ENCODE results near the gene FHIT.

FHIT gene

DNA sequence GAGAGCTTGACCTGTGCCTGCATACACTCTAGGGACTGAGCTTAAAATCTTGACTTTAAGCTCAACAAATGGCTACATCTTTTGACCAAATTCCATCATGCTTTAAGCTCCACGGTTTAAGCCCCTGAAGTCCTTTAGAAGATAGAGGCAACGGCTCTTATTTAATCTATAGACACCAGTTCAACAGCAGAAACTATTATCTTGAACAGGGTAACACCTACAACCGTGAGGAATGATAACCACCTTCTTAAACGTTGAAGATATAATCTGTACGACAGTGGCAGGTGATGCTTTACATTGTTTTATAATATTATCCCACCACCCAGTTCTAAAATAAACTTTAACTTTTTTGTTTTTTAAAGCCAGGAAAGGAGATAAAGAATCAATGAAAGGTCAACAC lies 1007.8 kb downstream of the FHIT start:
- no peak for DNase-seq

DNA sequence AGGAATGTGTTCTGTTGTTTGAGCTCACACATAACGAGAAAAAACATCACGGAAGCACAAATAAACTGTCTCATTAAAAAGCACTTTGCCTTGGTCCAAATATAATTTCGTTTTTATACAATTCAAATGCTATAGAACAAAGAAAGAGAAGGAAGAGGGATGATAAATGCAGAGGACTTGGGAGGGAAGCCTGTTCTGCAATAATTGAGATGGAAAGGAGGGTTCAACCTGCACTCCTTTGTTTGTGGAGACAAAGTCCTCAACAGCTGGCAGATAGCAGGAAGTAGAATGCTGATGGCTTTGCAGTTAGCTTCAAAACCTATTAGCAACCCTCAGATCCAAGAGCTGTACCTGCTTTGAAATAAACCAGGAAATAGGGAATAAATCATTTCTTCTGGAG lies 1010.8 kb downstream of the FHIT start:
- DNase-seq = no peak

DNA sequence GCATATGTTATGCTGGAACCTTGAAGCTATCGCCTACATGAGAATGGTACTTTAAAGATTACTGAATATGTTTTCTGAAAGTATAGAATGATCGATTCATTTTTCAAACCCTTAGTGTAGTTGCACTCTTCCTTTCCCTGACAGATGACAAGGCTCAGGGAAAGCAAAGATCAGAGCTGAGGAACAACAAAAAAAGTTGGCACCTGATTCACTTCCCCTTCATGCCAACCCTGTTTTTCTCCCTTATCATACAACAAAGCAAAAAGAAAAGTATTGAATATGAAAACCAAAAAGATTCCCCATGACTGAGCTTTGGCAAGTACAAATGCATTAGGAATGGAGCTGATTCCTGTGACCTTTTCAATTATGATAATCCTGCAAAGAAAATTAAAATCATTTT lies 1012.7 kb downstream of the FHIT start:
- no peak for DNase-seq

DNA sequence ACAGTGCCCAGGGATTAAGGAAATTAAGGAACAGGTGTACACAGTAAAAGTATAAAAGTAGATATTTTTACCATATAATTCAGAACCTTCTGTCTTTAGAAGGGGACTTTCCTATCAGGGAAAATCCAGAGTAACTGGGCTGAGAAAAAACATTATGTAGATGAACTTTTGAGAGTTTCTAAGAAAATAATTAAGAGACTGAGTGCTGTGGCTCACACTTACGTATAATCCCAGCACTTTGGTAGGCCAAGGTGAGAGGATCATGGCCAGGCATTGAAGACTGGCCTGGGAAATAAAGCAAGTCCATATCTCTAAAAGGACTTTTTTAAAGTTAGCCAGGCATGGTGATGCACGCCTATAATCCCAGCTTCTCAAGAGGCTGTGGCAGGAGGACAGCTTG lies 1021.8 kb downstream of the FHIT start:
- DNase-seq = no peak

DNA sequence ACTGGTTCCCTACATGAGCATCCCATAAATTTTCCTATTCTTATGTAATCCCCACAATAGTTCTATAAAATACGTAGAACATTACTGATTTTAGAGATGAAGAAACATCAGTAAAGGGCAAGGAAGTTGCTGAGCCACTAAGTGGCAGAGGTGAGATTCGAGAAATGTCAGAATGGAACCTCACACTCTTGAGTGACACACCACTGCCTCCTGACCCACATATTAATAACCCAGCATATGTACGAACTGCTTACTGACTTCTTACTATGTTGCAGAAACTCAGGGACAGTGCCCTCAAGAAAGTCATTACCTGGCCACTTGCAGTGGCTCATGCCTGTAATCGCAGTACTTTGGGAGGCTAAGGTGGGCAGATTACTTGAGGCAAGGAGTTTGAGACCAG lies 1022.4 kb downstream of the FHIT start:
- no peak for DNase-seq

DNA sequence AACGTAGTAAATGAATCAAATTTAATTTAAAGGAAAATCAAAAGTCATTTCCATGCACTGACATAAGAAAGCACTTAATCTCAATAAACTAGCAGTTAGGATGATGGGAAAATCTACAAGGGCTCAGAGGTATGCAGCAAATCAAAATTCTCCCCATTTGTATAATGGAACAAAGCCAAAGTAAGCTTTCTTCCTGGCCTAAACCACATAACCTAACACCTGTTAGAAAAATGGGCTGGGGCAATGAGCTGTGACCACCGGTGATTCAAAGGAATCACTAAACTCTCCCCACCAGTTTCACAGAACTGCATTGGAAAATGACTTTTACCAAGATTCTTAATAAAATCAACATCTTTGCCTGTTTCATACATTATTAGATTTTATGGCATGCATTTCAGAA lies 1024.3 kb downstream of the FHIT start:
- no peak for DNase-seq

DNA sequence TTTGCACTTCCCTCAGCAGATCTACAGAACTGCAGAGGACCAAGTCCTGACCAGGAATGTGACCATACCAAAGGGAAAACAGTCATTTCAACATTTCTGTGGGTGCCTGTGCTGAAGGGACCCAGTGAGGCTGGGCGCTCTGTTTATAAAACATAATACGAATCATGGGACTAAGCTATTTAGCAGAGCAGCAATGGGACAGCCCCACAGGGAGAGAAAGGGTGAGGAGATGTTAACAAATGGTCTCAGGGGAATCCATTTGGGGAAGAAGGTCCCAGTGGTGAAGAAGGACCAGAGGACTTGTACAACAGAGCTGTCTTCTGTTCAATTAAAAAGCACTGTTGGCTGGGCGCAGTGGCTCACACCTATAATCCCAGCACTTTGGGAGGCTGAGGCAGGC lies 1025.4 kb downstream of the FHIT start:
- DNase-seq = no peak

DNA sequence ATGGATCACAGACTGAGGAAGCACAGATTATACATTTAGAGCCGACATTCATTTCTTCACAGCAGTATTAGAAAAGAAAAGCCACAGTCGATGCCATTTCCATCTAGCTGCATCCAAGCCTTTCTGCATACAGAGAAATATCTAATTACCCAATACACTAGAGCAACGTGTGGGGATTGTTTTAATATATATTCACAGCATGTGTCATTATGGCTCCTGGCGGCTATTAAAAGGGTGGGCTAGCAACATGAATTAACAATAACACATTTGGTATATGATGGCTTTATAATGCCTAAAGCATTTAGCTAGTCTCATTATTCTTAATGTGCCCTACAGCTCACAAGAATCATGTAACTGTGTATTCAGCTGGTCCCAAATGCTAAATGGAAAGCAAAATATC lies 1030.5 kb downstream of the FHIT start:
- no peak for DNase-seq

DNA sequence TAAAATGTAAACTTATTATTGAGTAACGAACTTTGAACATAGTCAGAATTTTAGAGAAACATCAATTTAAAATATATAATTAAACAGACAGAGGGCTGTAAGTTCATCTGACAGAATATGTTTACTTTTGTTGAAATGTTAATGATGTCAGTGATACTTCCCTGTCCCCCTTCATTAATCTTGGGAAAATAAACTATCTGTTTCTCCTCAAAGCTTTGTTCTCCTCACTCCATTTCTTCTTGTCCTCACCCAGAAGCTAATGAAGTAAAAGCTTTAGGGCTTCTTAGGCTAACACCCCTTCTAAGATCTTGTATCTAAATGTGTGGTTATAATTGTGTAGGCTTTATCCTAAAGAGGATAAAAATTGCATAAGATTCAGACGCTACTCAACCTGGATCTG lies 1031.8 kb downstream of the FHIT start:
- DNase-seq = no peak

DNA sequence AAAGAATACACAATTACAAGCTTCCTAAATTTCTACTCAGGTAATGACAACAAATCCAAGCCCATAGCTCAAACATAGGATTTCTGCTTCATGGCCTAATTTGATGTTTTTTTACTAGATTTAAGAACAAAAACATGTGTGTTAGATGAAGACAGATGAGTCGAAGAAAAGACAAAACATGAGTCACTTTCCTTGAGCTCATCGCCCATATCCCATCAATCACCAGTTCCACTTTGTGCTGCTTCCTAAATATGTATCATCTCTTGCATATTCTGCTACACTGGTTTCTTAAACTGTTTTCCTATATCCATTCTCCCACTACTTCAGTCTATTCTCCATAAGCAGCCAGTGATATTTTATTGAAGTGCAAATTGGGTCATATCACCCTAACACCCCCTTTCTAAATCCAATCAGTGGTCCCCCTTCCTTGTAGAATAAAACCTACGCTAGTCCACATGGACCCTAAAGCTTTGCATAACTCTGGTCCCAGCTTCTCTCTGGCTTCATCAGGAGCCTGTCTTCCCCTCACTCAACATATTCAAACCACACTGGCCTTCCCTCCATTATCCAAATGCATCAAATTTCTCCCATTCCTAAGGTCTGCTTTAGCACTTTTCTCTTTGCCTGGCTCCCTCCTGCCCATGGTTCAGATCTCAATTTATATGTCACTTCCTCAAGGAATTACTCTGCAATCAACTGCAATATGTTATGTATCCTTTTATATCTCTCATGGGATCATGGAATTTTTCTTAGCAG lies 1033.9 kb downstream of the FHIT start:
- no peak for DNase-seq

DNA sequence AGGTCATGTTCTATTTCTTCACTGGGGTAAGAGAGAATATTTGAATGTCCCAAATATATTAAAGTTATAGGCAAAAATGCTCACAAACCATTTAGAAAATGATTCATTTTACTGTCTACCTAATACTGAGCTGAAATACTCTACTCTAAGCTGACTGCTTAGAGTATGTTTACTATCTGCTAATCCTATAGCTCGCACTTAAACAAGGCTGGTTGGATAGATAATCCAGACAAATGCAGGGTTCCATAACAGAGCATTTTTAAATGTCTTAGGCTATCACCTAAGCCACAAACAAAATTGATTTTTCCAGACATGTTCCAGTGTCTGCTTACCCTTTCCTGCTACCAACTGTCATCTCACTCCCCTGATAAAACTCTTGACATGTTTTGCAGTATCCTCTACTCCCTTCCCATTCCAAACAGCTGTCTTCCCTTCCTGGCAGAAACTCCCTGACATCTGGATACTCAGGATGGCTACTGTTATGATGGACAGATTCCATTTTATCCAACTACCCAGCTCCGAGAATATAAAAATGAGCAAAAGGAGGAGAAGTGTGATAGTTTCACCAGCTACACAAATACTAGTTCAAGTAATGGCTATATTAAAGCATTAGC lies 1034.7 kb downstream of the FHIT start:
- no peak for DNase-seq

DNA sequence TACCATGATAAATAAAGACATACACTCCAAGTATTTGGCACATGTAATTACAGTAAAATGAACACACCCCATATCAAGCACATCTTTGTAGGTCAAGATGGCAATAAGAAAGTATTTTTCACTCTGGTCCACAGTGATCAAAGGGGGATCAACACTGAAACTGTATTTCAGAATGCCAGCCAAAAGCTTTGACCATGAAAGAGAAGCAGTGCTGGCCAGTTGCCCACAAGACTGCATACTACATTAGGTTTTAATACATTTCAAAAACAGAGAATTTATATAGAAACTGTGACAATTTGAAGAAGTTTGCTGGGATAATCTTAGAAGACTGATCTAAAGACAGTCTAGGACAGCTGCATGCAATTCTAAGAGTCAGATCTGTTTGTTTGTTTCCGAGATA lies 1035.3 kb downstream of the FHIT start:
- DNase-seq = no peak

DNA sequence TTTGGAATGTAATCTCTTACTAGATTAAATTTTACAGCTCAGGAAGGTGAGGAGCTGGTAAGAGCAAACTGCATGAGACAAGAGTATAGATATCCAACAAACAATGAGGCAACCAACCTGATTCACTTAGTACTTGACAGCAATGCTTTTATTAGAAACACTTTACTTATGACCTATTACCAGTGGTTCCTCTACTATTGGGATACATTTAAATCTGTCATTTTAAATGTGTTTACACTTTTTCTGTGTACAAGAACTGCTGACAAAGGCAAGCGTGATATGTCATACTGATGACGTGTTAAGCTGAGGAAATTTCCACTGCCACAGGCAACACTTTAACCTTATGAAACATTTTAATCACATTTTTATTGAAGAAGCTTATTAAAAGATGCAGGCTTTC lies 1043.3 kb downstream of the FHIT start:
- DNase-seq = no peak

DNA sequence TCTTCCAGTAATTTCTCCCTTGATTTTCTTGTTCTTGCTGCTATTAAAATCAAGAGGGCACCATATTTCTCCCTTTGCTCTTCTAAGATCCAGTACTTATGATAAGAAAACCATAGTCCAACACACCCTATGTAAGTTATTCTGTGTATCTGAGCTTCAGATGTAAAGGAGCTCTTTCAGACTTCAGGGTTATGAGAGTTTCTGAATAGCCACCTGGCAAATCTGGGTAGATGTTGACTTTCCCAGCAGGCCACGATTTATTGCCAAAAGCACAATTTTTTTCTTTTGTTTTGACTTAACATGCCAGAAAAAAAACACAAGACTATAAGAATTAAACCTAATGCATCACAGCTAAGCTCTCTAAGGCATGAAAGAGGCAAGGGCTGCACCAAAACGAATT lies 1045.0 kb downstream of the FHIT start:
- DNase-seq = no peak

DNA sequence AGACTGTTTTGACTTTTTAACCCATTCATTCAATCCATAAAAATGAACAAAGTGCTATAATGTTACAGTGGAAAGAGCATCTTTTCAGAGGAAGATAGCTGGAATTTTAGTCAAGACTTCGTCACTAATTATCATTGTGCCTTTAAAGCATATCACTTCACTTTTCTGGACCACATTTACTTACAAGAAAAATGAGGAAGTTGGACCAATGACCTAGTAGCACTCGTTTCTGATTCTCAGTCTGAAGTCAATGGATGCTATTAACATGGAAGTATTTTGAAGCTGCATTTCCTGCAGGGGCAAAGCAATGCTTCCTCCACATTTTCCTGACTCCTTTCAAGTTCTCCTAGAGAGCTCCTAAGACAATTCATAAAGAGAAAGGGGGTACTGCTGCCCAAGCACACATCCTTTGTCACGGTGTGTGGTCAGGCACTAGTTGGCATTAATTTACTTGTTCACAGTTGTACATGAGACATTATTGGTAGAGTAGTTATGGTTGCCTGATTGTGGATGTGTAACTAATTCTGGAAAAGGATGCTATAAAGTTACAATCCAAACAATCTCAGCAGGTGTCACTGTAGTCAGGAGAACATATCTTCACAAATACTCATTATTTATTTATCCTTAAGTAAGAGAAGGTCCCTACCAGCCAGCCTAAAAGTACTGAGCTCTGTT lies 1049.1 kb downstream of the FHIT start:
- no peak for DNase-seq

DNA sequence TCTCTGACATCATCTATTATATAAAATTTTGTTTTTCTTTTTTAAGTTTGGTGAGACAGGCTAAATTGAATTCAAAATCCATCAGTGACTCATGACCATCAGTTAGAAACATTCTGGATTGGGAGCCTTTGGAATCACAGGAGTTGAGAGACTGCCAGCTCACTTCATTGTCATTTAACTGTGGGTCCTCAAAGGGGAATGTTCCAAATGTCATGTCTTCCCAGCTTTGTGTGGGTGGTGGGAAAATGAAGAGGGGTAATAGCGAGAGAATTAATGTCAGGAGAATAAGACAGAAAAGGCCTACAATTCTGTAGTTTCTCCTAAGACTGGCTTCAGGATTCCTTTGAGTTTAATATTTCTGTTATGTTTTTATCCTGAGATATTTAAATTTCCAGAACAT lies 1051.9 kb downstream of the FHIT start:
- no peak for DNase-seq

DNA sequence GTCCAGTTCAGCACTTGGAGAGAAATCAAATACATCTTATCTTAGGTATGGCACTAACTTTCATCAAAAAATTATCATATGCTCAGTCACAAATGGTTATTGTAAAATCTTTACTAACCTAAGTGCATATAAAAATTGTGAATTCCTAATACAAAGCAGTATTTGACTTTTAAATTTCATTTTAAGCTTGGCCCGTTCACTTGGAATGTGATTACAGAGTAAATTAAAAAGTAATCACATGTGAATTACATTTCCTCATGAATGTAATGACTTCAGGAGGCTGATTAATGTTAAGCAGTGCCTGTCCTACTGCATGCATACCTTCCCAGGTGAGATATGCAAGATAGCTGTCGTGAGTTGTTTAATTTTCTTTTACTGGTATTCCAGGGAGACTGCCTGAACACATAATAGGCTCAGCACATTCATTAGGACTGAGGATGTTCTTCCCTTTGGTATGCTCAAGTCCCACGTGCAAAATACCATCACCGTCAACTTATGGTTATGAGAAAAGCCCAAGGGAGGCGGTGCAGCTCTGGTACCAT lies 1053.0 kb downstream of the FHIT start:
- DNase-seq = no peak

DNA sequence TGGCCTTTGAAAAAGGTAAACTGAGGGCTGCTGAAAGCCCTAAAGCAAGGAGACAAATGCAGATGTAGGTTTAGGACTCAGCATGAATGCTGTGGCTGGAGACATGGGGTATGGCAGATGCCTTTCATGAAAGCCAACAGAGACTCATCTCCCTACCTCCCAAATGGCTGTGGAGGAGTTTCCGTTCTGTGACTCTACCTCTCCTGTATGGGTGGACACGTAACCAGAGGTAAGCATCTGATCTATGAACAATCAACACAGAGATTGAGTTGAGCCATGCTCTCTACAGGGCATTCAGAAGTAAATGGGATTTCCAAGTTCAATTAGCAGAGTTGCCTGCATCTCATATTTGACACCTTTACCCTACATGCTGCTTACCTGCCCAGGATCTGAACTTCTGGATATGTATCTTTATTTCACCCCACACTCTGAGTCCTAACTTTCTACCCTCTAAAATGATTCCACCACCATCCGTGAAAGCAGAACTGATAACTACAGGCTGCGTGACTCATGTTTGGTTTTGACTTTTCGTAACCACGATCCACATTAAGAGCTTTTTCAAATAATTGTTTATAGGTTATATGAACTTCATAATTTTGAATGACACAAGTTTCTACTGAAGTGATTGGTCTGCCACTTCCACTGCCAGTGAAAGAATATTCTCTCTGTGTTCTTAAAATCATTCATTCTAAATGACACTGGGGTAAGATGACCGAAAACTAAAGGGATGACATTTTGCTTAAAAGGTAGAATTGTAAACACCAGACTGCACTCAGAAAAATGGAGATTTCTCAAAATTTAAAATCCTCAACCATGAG lies 1058.7 kb downstream of the FHIT start:
- DNase-seq = no peak

DNA sequence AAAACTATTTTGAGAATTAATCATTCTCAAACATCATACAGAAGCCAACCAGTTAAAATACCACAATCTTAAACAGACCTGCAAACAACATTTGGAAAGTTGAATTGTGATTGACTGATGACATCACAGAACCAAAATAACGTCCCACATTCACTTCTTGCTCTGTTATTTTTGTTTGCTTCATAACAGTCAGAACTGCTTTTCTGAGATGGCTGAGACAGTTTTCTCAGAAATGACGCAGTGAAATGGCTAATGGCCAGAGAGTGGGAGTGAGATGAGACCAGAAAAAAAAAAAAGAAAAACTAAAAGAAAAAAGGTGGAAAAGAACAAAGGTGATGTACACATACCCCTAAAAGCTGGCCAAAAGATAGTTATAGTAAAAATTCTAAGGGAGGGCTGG lies 1061.2 kb downstream of the FHIT start:
- no peak for DNase-seq

DNA sequence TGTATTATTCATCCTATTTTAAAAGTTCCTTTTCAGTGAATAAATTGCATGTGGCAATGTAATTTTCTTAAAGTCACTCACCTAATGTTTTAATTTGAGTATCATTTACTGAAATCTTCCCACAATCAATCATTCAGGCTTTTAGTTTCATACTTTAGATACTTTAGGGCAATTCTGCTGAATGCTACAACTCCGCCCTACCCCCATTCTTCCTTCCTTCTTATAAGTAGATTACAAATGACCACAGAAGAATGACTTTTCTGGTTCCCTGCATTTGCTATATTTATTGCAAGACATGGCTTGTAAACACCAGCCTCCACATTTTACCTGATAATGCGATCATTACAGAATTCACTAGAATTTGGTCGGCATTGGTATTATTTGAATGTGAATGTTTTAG lies 1061.9 kb downstream of the FHIT start:
- no peak for DNase-seq

DNA sequence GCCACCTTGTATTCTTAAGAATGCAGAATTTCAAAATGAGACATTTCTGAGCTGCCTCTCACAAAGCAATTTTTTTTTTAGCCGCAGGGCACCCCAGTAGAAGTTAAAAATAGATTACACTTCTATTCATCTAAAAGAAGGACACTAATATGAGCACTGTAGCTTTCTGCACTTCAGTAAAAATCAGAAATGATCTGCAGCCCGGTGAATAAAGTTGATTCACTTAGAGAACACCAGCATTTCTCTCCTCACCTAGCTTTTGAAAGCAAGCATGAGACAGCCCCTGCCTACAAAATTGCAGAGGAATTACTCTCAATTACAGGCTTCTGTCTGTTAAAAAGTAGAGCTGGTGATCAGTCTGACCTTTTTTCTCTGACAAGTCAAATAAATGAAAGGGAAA lies 1062.4 kb downstream of the FHIT start:
- no peak for DNase-seq

DNA sequence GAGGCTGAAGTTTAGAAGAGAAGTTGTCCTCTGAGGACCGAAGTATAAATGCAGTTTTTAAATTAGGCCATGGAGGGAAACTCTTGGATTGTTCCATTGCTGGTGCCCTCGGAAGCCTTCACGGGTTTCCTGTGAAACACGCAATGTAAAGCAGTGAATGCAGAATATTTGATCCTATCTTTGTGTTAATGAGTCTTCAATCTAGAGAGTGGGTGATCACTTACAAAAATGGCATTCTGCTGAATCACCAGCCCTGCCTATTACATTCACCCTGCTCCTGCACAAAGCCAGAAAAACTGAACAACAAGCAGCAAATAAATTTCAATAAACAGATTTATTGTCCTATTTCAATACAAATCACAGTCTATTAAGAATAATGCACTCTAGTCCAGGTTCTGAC lies 1063.9 kb downstream of the FHIT start:
- DNase-seq = no peak

DNA sequence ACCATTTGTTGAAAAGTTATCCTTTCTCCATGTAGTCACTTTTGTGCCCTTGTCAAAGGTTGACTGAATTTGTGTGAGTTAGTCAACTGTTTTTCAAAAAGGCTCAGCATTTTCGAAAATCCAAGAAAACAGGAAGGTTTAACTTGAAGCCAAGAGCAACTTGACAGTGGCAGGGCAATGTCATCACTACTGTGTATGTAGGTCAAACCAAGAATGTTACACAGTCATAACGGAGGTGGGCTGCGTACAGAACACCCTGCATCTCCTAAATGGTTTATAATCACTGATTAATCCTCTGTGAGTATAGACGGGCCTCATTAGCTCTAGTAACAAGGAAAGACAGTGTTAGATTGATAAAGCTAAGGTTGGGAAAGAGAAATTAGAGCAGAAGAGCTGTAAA lies 1064.9 kb downstream of the FHIT start:
- no peak for DNase-seq

Data from activated CD4-positive, alpha-beta T cell treated with anti-CD3 and anti-CD28 coated beads for 4 hours (primary cell).